HepG2 (cell line): Measurements from ENCODE around the gene EIF2B1. TPM values are rescaled to one million over a fixed set of nuclear protein-coding genes. Genes with fewer than 3 reads are reported as not detected.

ENCODE experiments used
- CBX5 ChIP-seq: sonication (generic); formaldehyde crosslinking; IDR thresholded peaks from 2 replicates; pipeline ENCODE4 v1.4.0; 2020; ENCODE audit warnings: missing genetic modification reagents, borderline replicate concordance
- FLYWCH1 ChIP-seq: sonication (generic); formaldehyde crosslinking; IDR thresholded peaks from 2 replicates; pipeline ENCODE4 v1.8.1; 2023; ENCODE audit warnings: mild to moderate bottlenecking, missing genetic modification reagents
- HMG20B ChIP-seq: conservative IDR thresholded peaks from 2 replicates; pipeline ENCODE4 v1.6.1; 2016; ENCODE audit warnings: missing genetic modification reagents, missing compliant biosample characterization
- HNF1B ChIP-seq: sonication (generic); formaldehyde crosslinking; IDR thresholded peaks from 2 replicates; pipeline ENCODE4 v1.5.1; 2020; ENCODE audit warnings: mild to moderate bottlenecking, moderate library complexity, missing genetic modification reagents
- MAFG ChIP-seq: sonication (generic); formaldehyde crosslinking; IDR thresholded peaks from 2 replicates; pipeline ENCODE4 v1.5.1; 2020; ENCODE audit warnings: mild to moderate bottlenecking, missing genetic modification reagents
- MYPOP ChIP-seq: sonication (generic); formaldehyde crosslinking; IDR thresholded peaks from 2 replicates; pipeline ENCODE4 v1.8.1; 2023; ENCODE audit warnings: mild to moderate bottlenecking, moderate library complexity, missing genetic modification reagents
- PHF8 ChIP-seq: sonication (generic); formaldehyde crosslinking; IDR thresholded peaks from 2 replicates; pipeline ENCODE4 v1.5.0; 2020; ENCODE audit warnings: missing genetic modification reagents
- RCOR2 ChIP-seq: IDR thresholded peaks from 2 replicates; pipeline ENCODE4 v1.6.1; 2016; ENCODE audit warnings: missing biosample characterization, missing genetic modification reagents
- SOX13 ChIP-seq, 3 experiments: fragments of 450-650 bp in 1 of 3; sonication (generic) in 1 of 3; formaldehyde crosslinking in 1 of 3; IDR thresholded peaks in 2 of 3; conservative IDR thresholded peaks in 1 of 3; 2 replicates each; pipeline versions ENCODE4 v1.5.0 to v1.6.1; 2016 to 2020; ENCODE audit warnings: antibody characterized with exemption in 1 of 3, mild to moderate bottlenecking in 1 of 3, missing compliant biosample characterization in 1 of 3, missing genetic modification reagents in 1 of 3, moderate library complexity in 1 of 3
- THAP11 ChIP-seq: IDR thresholded peaks from 2 replicates; pipeline ENCODE4 v1.6.1; 2016; ENCODE audit warnings: missing biosample characterization, missing genetic modification reagents
- ZNF101 ChIP-seq: sonication (generic); formaldehyde crosslinking; IDR thresholded peaks from 2 replicates; pipeline ENCODE4 v1.4.0; 2020; ENCODE audit warnings: mild to moderate bottlenecking, low read depth, missing genetic modification reagents, borderline replicate concordance
- ZNF432 ChIP-seq: sonication (generic); formaldehyde crosslinking; IDR thresholded peaks from 2 replicates; pipeline ENCODE4 v1.5.0; 2020; ENCODE audit warnings: missing genetic modification reagents, mild to moderate bottlenecking, borderline replicate concordance
- polyA plus RNA-seq, 8 experiments: library from polyadenylated mRNA; depleted of rRNA in 3 of 8; stranded (reverse) in 7 of 8; unstranded in 1 of 8; fragments of >200 nt; fragmentation: Illumina TruSeq in 4 of 8; extraction: Trizol in 4 of 8; gene quantifications; 2 replicates each; pipeline versions ENCODE4 v1.2.1 to v1.2.3, GENCODE V29; 2011 to 2016; ENCODE audit warnings: low read depth in 4 of 8, missing spikeins in 1 of 8, mixed read lengths in 1 of 8; ENCODE audit not compliant: insufficient read depth in 1 of 8
- total RNA-seq, 5 experiments: library from RNA; depleted of rRNA; stranded (reverse); fragments of >200 nt; fragmentation: Illumina TruSeq; extraction: Trizol; gene quantifications; 2 replicates each; pipeline ENCODE4 v1.2.3, GENCODE V29; 2016; ENCODE audit warnings: low read depth in 1 of 5
- TF ChIP-seq, protein P1 (sequence below): sonication (generic); formaldehyde crosslinking; IDR thresholded peaks from 2 replicates; pipeline ENCODE4 v1.4.0; 2020; ENCODE audit warnings: mild to moderate bottlenecking, missing genetic modification reagents
- TF ChIP-seq, protein P2 (sequence below), 2 experiments: sonication (generic) in 1 of 2; formaldehyde crosslinking in 1 of 2; IDR thresholded peaks; 2 replicates each; pipeline versions ENCODE4 v1.4.0 to v1.6.1; 2016 to 2020; ENCODE audit warnings: borderline replicate concordance in 1 of 2, low read depth in 1 of 2, mild to moderate bottlenecking in 1 of 2, missing genetic modification reagents in 1 of 2
- TF ChIP-seq, protein P3 (sequence below): sonication (generic); formaldehyde crosslinking; IDR thresholded peaks from 2 replicates; pipeline ENCODE4 v1.9.0; 2022; ENCODE audit warnings: low read depth, missing genetic modification reagents

EIF2B1 gene
- total and polyA plus RNA-seq, 2 of the 13 experiments (the other 11 are each of a cell fraction or from before 2014, with no cell fraction given): 18.7 to 37.4 TPM

DNA sequence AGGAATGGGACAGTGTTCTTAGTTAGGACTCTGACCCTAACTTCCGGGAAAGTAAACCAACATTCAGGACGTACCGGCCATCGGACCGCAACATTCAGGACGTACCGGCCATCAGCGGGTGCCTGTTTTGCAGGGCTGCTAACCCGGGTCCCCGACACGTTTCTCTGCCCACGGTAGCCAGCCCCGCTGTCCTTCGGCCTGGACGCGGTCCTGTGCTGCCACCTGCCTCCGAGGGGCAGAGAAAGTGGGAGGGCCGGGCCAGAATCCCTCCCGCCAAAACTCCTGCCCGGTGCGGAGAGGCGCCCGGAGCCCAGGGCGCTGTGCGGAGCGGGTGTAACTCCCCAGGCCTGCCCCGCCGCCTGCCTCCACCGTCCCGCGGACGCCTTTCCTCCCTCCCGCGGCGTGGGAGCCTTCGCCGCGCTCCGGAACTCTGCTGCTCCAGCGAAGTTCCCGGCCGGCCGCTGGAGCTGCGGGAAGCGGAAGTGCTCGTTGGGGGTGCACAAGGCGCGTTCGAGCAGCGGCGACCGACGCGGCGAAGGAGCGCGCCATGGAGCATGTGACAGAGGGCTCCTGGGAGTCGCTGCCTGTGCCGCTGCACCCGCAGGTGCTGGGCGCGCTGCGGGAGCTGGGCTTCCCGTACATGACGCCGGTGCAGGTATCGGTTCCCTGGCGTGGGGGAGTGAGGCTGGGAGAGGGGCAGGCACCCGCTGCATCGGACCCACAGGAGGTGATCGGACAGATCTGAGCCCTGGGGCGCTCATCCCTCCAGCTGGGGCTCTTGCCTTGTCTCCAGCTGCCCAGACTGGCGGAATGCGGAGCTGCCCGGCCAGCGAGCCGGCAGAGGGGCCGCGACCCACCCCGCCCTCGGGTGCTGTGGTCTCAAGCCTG lies 31.6 kb downstream of the EIF2B1 start, which contains the start of gene DDX55 (continued):
- TF ChIP-seq THAP11 (CRISPR knock-in tag): peak; percentile 96
- peak; percentile 96; the same call in 1 of the 2 replicates for TF ChIP-seq FLYWCH1 (CRISPR knock-in tag)
- TF ChIP-seq, protein P1, sequence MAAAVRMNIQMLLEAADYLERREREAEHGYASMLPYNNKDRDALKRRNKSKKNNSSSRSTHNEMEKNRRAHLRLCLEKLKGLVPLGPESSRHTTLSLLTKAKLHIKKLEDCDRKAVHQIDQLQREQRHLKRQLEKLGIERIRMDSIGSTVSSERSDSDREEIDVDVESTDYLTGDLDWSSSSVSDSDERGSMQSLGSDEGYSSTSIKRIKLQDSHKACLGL (CRISPR knock-in tag): peak; percentile 98
- no peak for TF ChIP-seq ZNF432 (CRISPR knock-in tag)
- TF ChIP-seq, protein P2, sequence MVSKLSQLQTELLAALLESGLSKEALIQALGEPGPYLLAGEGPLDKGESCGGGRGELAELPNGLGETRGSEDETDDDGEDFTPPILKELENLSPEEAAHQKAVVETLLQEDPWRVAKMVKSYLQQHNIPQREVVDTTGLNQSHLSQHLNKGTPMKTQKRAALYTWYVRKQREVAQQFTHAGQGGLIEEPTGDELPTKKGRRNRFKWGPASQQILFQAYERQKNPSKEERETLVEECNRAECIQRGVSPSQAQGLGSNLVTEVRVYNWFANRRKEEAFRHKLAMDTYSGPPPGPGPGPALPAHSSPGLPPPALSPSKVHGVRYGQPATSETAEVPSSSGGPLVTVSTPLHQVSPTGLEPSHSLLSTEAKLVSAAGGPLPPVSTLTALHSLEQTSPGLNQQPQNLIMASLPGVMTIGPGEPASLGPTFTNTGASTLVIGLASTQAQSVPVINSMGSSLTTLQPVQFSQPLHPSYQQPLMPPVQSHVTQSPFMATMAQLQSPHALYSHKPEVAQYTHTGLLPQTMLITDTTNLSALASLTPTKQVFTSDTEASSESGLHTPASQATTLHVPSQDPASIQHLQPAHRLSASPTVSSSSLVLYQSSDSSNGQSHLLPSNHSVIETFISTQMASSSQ (IDR thresholded peaks at IDR 0.05; ENCODE audit: low read depth): no peak
- TF ChIP-seq, protein P2 (CRISPR knock-in tag; IDR thresholded peaks at IDR 0.05; ENCODE audit: borderline replicate concordance): peak; percentile 76; the same call in 1 of the 2 replicates
- peak; percentile 41; the same call in 1 of the 2 replicates for TF ChIP-seq RCOR2
- TF ChIP-seq ZNF101 (CRISPR knock-in tag): peak; percentile 77; the same call in 1 of the 2 replicates
- no peak for TF ChIP-seq MAFG
- no peak for TF ChIP-seq SOX13 (IDR thresholded peaks at IDR 0.05)
- TF ChIP-seq SOX13 (CRISPR knock-in tag; conservative IDR thresholded peaks at IDR 0.05 in 1 of 2, IDR thresholded peaks at IDR 0.05 in 1 of 2): peak in 1 of 2 experiments; percentile 43; a peak in 2 of 4 replicates
- TF ChIP-seq HNF1B (CRISPR knock-in tag): peak; percentile 78; the same call in 1 of the 2 replicates
- TF ChIP-seq HMG20B (CRISPR knock-in tag): no peak
- peak; percentile 95; the same call in 1 of the 2 replicates for TF ChIP-seq CBX5 (CRISPR knock-in tag)
- peak; percentile 98 for TF ChIP-seq PHF8
- TF ChIP-seq MYPOP (CRISPR knock-in tag): no peak; the same call in none of the 2 replicates
- TF ChIP-seq, protein P3, sequence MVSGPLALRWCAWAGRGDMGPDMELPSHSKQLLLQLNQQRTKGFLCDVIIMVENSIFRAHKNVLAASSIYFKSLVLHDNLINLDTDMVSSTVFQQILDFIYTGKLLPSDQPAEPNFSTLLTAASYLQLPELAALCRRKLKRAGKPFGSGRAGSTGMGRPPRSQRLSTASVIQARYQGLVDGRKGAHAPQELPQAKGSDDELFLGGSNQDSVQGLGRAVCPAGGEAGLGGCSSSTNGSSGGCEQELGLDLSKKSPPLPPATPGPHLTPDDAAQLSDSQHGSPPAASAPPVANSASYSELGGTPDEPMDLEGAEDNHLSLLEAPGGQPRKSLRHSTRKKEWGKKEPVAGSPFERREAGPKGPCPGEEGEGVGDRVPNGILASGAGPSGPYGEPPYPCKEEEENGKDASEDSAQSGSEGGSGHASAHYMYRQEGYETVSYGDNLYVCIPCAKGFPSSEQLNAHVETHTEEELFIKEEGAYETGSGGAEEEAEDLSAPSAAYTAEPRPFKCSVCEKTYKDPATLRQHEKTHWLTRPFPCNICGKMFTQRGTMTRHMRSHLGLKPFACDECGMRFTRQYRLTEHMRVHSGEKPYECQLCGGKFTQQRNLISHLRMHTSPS (CRISPR knock-in tag): peak; percentile 75; the same call in 1 of the 2 replicates
